ENCODE data around the gene ZSCAN22.

GRCh38 chr19:58368561-58369360, 42.0 kb downstream of the ZSCAN22 start:
- no peak for TF ChIP-seq CTCF (IDR thresholded peaks at IDR 0.05 in 4 of 5, conservative IDR thresholded peaks at IDR 0.05 in 1 of 5)
- TF ChIP-seq POLR2A (IDR thresholded peaks at IDR 0.05) = no peak
